Stimulated activated CD8-positive, alpha-beta memory T cell treated with anti-CD3 and anti-CD28 coated beads, Interleukin-2, amount 100 ng/mL, for 1 hour (primary cell): Measurements from ENCODE around the gene SACS.
"Not testable (repeated sequence)": the region's sequence is repeated elsewhere in the genome, so short reads cannot be mapped to it uniquely, and the experiment has no call there.

Experiments
- DNase-seq, 2 donors: peaks; one replicate each; pipeline ENCODE4 v3.0.0-alpha.2; 2020; ENCODE audit warnings: low read depth in 2 of 2

Gene SACS

GRCh38 chr13:23418776-23419683 lies 14.5 kb downstream of the SACS start:
- DNase-seq = no peak

GRCh38 chr13:23414682-23415081 lies 18.8 kb downstream of the SACS start:
- DNase-seq = no peak

GRCh38 chr13:23411706-23412105 lies 21.8 kb downstream of the SACS start:
- DNase-seq = no peak

- DNase-seq = no peak
These were observed 22.3 kb downstream of the SACS start for GRCh38 chr13:23411220-23411619.

- DNase-seq = no peak
These were observed 25.5 kb downstream of the SACS start for GRCh38 chr13:23408026-23408425.

- DNase-seq = not testable (repeated sequence)
These were observed 32.3 kb downstream of the SACS start for GRCh38 chr13:23401156-23401555.

GRCh38 chr13:23399347-23399746 lies 34.2 kb downstream of the SACS start:
- no peak for DNase-seq

- no peak for DNase-seq
These were observed 38.7 kb downstream of the SACS start for GRCh38 chr13:23394821-23395220.

- no peak for DNase-seq
These were observed 40.4 kb downstream of the SACS start for GRCh38 chr13:23392925-23393645.

- DNase-seq = no peak
These were observed 41.2 kb downstream of the SACS start for GRCh38 chr13:23392313-23392712.

- no peak for DNase-seq
These were observed 41.8 kb downstream of the SACS start for GRCh38 chr13:23391752-23392151.

GRCh38 chr13:23386533-23386932 lies 47.0 kb downstream of the SACS start:
- no peak for DNase-seq

GRCh38 chr13:23385931-23386330 lies 47.6 kb downstream of the SACS start:
- DNase-seq = no peak

GRCh38 chr13:23384111-23384510 lies 49.4 kb downstream of the SACS start:
- no peak for DNase-seq

- no peak for DNase-seq
These were observed 50.4 kb downstream of the SACS start for GRCh38 chr13:23383151-23383550.

GRCh38 chr13:23381866-23382265 lies 51.6 kb downstream of the SACS start:
- no peak for DNase-seq

GRCh38 chr13:23380534-23380933 lies 53.0 kb downstream of the SACS start:
- no peak for DNase-seq

- DNase-seq = peak in 1 of 2 donors; percentile 38
These were observed 55.4 kb downstream of the SACS start for GRCh38 chr13:23377983-23378632.

- DNase-seq = no peak
These were observed 55.9 kb downstream of the SACS start for GRCh38 chr13:23377579-23377978.

GRCh38 chr13:23375001-23375971 lies 58.2 kb downstream of the SACS start:
- DNase-seq = peak; percentile 98 to 99

- DNase-seq = no peak
These were observed 61.1 kb downstream of the SACS start for GRCh38 chr13:23372264-23372906.
